ENCODE data around the gene STYXL1. TPM values are rescaled to one million over a fixed set of nuclear protein-coding genes. Genes with fewer than 3 reads are reported as not detected.

The STYXL1 gene
- total RNA-seq, 1 experiment from 2014 or later, result 49.3 TPM

DNA sequence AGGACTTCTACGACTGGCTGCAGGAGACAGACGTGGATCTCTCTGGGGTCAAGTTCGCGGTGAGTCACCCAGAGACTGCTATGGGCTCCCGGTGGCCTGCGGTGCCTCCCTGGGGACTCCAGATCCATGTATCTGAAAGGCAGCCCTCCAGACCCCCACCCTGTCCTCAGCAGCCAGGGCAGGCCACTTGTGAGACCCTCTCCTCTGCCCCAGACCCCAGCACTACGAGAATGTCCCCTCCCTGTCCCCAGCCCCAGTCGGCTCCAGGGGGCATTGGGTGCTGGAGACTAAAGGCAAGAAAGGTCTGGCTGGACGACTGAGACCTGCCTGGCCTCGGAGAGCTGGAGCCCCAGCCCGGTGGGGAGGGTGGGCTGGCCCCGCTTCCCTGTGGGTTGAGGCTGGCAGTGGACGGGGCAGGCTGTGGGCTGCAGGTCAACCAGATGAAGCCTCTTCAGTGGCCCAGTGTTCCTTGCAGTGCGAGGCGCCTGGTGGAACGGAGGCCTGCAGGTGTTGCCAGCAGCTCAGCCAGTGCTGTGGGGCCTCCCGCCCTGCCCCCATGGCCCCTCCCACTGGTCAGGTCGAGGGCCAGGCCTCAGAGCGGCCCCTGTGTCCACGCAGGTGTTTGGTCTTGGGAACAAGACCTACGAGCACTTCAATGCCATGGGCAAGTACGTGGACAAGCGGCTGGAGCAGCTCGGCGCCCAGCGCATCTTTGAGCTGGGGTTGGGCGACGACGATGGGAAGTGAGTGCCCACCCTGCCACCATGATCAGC is 67.2 kb downstream of the STYXL1 start:
- ChIA-PET CTCF (no interaction called here), POLR2A (no interaction called here)
- H3K4me1 Mint-ChIP-seq (ENCODE audit: insufficient read depth, unreplicated experiment), result no peaks in the 10 kb centered on the region
- TF ChIP-seq, protein P1, sequence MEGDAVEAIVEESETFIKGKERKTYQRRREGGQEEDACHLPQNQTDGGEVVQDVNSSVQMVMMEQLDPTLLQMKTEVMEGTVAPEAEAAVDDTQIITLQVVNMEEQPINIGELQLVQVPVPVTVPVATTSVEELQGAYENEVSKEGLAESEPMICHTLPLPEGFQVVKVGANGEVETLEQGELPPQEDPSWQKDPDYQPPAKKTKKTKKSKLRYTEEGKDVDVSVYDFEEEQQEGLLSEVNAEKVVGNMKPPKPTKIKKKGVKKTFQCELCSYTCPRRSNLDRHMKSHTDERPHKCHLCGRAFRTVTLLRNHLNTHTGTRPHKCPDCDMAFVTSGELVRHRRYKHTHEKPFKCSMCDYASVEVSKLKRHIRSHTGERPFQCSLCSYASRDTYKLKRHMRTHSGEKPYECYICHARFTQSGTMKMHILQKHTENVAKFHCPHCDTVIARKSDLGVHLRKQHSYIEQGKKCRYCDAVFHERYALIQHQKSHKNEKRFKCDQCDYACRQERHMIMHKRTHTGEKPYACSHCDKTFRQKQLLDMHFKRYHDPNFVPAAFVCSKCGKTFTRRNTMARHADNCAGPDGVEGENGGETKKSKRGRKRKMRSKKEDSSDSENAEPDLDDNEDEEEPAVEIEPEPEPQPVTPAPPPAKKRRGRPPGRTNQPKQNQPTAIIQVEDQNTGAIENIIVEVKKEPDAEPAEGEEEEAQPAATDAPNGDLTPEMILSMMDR (IDR thresholded peaks at IDR 0.05; ENCODE audit: unreplicated experiment), result no peak
- H3K27ac Mint-ChIP-seq (ENCODE audit: low read depth, unreplicated experiment), result no peak overlapping the region
- H3K4me3 Mint-ChIP-seq (ENCODE audit: unreplicated experiment), result no peak overlapping the region
- H3K9me3 Mint-ChIP-seq (ENCODE audit: unreplicated experiment), result no peaks in the 10 kb centered on the region
- no TSS peak for BruUV-seq (replicated peaks)
- H3K36me3 Mint-ChIP-seq (ENCODE audit: insufficient read depth, unreplicated experiment), result peaks cover 41% of the 10 kb centered on the region
- intact Hi-C loops (cut with micrococcal nuclease), result no loop called here
- DNase-seq (ENCODE audit: unreplicated experiment), result no peak
- H3K27me3 Mint-ChIP-seq (ENCODE audit: insufficient read depth, unreplicated experiment), result no peaks in the 10 kb centered on the region

DNA sequence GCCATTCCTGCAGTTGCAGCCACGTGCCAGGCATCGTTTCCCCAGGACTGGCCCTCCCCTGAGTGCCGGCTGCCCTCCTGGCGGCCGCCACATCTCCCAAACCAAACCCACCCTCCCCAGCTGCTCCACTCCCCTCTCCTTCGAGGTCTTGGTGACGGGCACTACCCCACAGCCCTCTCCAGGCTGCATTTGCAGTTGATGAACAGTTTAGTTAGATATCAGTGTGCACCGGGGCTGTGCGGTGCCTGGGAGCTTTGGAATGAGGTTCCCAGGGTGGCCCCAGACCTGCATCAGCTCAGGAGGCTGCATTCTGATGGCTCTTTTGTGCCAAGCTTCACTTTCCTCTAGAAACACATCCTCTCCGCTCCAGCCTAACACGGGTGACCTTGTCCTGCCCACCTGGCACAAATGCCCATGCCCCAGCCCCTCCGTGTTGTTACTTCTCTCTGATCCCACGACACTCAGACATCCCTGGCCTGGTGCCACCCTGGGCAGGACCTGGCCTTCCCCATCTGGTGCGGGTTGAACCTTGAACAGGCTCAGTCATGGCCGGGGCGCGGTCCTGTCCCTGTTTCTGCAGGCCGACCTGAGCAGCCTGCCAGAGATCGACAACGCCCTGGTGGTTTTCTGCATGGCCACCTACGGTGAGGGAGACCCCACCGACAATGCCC is 67.9 kb downstream of the STYXL1 start:
- CTCF ChIA-PET, result no interaction called here
- no peaks in the 10 kb centered on the region for H3K4me1 Mint-ChIP-seq (ENCODE audit: insufficient read depth, unreplicated experiment)

GRCh38 chr7:75977743-75978142 is 70.1 kb downstream of the STYXL1 start:
- H3K36me3 Mint-ChIP-seq (ENCODE audit: insufficient read depth, unreplicated experiment), result peaks cover 54% of the 10 kb centered on the region
- no peak overlapping the region for H3K4me3 Mint-ChIP-seq (ENCODE audit: unreplicated experiment)
- no peaks in the 10 kb centered on the region for H3K9me3 Mint-ChIP-seq (ENCODE audit: unreplicated experiment)
- intact Hi-C loops (cut with micrococcal nuclease), result no loop called here
- ChIA-PET CTCF (no interaction called here), POLR2A (no interaction called here)
- BruUV-seq (replicated peaks), result no TSS peak
- no peak overlapping the region for H3K27ac Mint-ChIP-seq (ENCODE audit: low read depth, unreplicated experiment)
- H3K4me1 Mint-ChIP-seq (ENCODE audit: insufficient read depth, unreplicated experiment), result no peaks in the 10 kb centered on the region
- no peak for DNase-seq (ENCODE audit: unreplicated experiment)
- TF ChIP-seq, protein P1 (IDR thresholded peaks at IDR 0.05; ENCODE audit: unreplicated experiment), result no peak
- no peaks in the 10 kb centered on the region for H3K27me3 Mint-ChIP-seq (ENCODE audit: insufficient read depth, unreplicated experiment)

More for the DNA sequence above, 67.9 kb downstream of the STYXL1 start:
- no TSS peak for BruUV-seq (replicated peaks)
- Mint-ChIP-seq H3K36me3 (ENCODE audit: insufficient read depth, unreplicated experiment) (peaks cover 35% of the 10 kb centered on the region), H3K9me3 (ENCODE audit: unreplicated experiment) (no peaks in the 10 kb centered on the region), H3K4me3 (ENCODE audit: unreplicated experiment) (no peak overlapping the region), H3K27me3 (ENCODE audit: insufficient read depth, unreplicated experiment) (no peaks in the 10 kb centered on the region), H3K27ac (ENCODE audit: low read depth, unreplicated experiment) (no peak overlapping the region)
- intact Hi-C loops (cut with micrococcal nuclease), result no loop called here
- no peak for DNase-seq (ENCODE audit: unreplicated experiment)
- TF ChIP-seq, protein P1 (IDR thresholded peaks at IDR 0.05; ENCODE audit: unreplicated experiment), result no peak
- POLR2A ChIA-PET, result no interaction called here

GRCh38 chr7:75971961-75972763 is 75.6 kb downstream of the STYXL1 start:
- CTCF ChIA-PET, result interaction anchor here (0.7 kb wide), 1 partner anchor 345 kb away, joined by 3 read pairs; no protein-coding TSS in a partner anchor
- no peak for DNase-seq (ENCODE audit: unreplicated experiment)
- Mint-ChIP-seq H3K9me3 (ENCODE audit: unreplicated experiment) (no peaks in the 10 kb centered on the region), H3K27ac (ENCODE audit: low read depth, unreplicated experiment) (no peak overlapping the region), H3K4me1 (ENCODE audit: insufficient read depth, unreplicated experiment) (no peaks in the 10 kb centered on the region), H3K4me3 (ENCODE audit: unreplicated experiment) (no peak overlapping the region), H3K27me3 (ENCODE audit: insufficient read depth, unreplicated experiment) (no peaks in the 10 kb centered on the region), H3K36me3 (ENCODE audit: insufficient read depth, unreplicated experiment) (peaks cover 41% of the 10 kb centered on the region)
- TF ChIP-seq, protein P1 (IDR thresholded peaks at IDR 0.05; ENCODE audit: unreplicated experiment), result no peak
- POLR2A ChIA-PET, result no interaction called here
- intact Hi-C loops (cut with micrococcal nuclease), result no loop called here
- BruUV-seq (replicated peaks), result no TSS peak
